Neural progenitor cell (in vitro differentiated cells): ENCODE measurements around the gene ASH1L.
"Not testable (repeated sequence)": the region's sequence is repeated elsewhere in the genome, so short reads cannot be mapped to it uniquely, and the experiment has no call there.

Source experiments
- EZH2phosphoT487 ChIP-seq: fragments of 200-600 bp; sonication (generic); IDR thresholded peaks from 2 replicates; pipeline ENCODE4 v1.6.1; 2017; ENCODE audit warnings: antibody characterized with exemption
- TF ChIP-seq, protein P1 (sequence below): fragments of 200-600 bp; sonication (generic); IDR thresholded peaks from 2 replicates; pipeline ENCODE4 v1.5.1; 2017; ENCODE audit warnings: antibody characterized with exemption, mild to moderate bottlenecking

DNA sequence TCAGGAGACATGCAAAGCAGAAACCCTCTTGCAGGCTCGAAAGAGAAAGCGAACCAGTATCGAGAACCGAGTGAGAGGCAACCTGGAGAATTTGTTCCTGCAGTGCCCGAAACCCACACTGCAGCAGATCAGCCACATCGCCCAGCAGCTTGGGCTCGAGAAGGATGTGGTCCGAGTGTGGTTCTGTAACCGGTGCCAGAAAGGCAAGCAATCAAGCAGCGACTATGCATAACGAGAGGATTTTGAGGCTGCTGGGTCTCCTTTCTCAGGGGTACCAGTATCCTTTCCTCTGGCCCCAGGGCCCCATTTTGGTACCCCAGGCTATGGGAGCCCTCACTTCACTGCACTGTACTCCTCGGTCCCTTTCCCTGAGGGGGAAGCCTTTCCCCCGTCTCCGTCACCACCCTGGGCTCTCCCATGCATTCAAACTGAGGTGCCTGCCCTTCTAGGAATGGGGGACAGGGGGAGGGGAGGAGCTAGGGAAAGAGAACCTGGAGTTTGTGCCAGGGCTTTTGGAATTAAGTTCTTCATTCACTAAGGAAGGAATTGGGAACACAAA lies 128.7 kb downstream of the ASH1L start:
- not testable (repeated sequence) for TF ChIP-seq EZH2phosphoT487
- TF ChIP-seq, protein P1, sequence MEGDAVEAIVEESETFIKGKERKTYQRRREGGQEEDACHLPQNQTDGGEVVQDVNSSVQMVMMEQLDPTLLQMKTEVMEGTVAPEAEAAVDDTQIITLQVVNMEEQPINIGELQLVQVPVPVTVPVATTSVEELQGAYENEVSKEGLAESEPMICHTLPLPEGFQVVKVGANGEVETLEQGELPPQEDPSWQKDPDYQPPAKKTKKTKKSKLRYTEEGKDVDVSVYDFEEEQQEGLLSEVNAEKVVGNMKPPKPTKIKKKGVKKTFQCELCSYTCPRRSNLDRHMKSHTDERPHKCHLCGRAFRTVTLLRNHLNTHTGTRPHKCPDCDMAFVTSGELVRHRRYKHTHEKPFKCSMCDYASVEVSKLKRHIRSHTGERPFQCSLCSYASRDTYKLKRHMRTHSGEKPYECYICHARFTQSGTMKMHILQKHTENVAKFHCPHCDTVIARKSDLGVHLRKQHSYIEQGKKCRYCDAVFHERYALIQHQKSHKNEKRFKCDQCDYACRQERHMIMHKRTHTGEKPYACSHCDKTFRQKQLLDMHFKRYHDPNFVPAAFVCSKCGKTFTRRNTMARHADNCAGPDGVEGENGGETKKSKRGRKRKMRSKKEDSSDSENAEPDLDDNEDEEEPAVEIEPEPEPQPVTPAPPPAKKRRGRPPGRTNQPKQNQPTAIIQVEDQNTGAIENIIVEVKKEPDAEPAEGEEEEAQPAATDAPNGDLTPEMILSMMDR = not testable (repeated sequence)
